Pulmonary artery endothelial cell (primary cell): Measurements from ENCODE around the gene RPS16. TPM values are rescaled to one million over a fixed set of nuclear protein-coding genes. Genes with fewer than 3 reads are reported as not detected.

Experiments used
- DNase-seq: peaks from one replicate; pipeline ENCODE4 v3.0.0-alpha.2; 2011; ENCODE audit warnings: low read depth, low spot score
- total RNA-seq: library from RNA; depleted of rRNA; stranded (reverse); fragments of >200 nt; gene quantifications from 2 replicates; pipeline ENCODE4 v1.2.3, GENCODE V29; 2014

The RPS16 gene
- total RNA-seq, 1 donor from 2014 or later, result 372 TPM

DNA sequence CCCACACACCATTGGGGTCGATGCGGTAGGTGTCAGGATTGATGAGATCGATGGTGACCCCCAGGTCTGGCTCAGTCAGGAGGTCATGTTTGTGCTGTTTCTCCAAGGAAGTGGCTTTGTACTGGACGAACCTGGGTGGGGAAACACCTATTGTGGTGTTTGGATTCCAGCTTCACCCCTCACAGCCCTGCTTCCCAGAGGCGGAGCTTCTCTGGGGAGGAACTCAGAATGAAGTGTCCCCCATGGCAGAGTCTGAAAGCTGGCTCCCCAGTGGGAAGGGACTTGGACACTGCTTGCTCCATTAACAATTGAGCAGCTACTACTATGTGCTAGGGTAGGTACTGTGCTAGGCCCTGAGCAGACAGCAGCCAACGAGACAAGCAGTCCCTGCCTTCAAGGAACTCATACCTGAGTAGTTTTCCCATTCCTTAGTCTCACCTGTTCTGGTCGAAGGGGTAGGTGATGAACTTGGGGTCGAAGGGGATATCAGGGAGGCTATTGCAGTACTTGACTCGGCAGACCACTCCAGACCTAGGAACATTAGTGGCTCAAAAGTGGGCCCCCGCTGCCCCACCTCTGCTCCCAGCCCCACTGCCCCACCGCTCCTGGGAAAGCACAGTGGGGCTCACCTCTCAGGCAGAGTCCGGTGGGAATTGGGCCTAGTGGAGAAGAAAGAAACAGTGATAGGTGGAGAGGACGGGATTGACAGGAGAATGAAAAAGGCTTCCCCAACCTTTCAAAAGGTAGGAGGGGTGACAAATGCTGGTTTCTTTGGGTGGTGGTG is 45.9 kb downstream of the RPS16 start:
- DNase-seq, result no peak

DNA sequence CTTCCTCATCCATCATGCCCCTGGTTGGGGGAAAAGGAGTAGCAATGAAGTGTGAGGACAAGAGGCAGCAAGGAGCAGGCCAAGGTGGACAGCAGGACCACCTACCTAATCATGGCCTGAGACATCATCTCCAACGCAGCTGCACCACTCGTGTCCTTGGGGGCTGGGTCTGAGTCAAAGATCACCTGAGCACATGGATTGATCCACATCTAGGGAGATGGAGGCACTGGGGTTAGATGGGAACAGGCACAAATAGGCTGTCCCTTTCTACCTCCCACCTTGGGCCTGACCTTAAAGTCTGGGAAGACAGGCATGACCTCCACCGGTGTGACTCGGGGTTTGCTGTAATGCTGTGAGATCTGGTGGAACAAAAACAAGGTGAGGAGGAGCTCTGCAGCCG is 47.1 kb downstream of the RPS16 start:
- no peak for DNase-seq

DNA sequence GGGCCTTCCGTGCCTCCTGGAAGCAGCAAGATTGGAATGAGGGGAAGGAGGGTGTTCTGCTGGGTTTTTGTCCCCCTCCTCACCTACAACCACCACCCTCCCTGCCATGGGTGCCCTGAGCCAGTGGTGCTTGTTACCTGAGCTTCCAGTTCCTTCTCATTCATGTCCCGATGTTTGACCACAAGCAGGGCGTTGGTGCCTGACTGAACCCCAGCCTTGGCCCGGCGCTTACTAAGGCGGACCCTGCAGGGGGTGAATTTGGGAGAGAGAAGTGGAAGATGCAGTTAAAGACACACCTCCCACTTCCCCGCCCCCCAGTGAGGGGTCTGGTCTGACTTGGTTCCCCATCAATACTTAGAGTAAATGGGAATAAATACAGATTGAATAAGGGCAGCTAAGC is 49.2 kb downstream of the RPS16 start:
- DNase-seq, result no peak

DNA sequence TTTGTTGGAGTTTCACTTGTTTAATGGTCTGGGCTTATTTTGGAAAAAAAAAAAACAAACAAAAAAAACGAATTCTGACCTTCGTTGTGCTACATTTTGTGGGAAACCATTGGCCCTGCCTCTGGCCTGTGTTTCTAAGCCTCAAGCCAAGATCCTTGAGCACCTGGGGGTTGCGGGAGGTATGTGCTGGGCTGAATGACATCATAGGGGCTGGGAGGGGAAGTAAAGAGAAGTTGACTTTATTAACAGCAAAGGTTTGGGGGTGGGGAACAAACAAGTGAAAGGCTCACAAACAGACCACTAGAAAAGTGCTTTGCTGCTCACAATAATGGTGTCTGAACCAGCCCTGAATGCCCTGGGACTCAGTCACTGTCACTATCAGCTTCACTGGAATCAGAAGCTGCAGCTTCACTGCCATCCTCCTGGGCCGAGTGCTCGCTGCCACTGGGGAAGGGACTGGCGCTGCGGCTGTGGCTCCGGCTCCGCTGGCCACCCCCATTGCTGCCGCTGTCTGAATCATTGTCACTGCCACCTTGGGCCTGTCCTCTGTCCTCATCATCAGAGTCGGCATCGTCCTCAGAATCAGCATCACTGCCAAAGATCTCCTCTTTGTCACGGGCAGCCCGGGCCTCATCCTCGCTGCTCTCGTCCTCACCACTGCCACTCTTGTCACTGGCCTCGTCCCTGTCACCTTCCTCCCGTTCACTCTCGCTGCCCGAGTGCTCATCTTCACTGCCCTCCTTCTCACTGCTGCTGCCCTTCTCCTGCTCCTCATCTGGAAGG is 49.9 kb downstream of the RPS16 start:
- DNase-seq, result no peak

DNA sequence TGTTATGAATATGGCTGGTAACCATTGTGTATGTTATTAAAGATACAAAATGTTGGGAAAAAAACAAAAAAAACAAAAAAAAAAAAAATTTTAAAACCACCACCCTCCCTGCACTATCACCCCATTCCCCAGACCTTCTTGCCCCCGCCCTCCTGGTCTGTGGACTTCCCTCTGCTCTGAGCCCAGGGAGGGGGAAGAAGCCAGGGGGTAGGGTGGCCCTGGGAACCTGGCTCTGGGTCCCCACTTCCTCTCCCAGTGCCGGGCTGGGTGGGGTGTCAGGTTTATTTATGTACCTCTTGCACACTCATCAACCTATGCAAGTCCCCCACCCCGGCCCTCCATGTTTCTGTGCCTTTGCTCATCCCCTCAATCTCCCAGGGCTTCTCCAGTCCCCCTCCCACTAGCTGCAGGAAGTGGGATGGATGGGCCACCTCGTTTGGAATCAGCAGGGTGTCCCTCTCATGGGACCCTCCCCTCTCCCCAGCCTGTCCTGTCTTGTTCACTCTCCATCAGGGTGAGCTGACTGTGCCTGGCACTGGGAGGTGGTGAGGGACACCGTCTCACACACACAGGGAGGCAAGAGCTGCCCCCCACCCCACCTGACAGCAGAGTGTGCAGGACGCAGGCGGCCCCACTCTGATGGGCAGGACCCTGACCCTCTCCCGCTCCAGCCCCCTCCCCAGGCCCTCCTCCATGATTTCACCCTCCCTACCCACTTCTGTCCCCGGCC is 50.7 kb downstream of the RPS16 start:
- no peak for DNase-seq

Other genes with a start within 250 kb of the RPS16 start
- gene NCCRP1, start 239.0 kb downstream of the RPS16 start, total RNA-seq, result not detected in 2 replicates
- gene SYCN, start 231.7 kb downstream of the RPS16 start, total RNA-seq, result not detected in 2 replicates
- not detected in 2 replicates for gene IFNL3, start 190.9 kb downstream of the RPS16 start, total RNA-seq
- not detected in 2 replicates for gene IFNL4, start 187.1 kb downstream of the RPS16 start, total RNA-seq
- not detected in 2 replicates for gene IFNL2, start 167.6 kb downstream of the RPS16 start, total RNA-seq
- not detected in 2 replicates for gene IFNL1, start 139.5 kb downstream of the RPS16 start, total RNA-seq
- gene LRFN1, start 115.1 kb downstream of the RPS16 start, total RNA-seq, result 0.04 and 0.07 TPM in 2 replicates
- 6.9 and 19.4 TPM in 2 replicates for gene GMFG, start 99.9 kb downstream of the RPS16 start, total RNA-seq
- gene SAMD4B, start 93.5 kb downstream of the RPS16 start, total RNA-seq, result 26.4 and 36.7 TPM in 2 replicates
- 42.3 and 55.5 TPM in 2 replicates for gene PAF1, start 44.8 kb downstream of the RPS16 start, total RNA-seq
- 14.2 and 20.1 TPM in 2 replicates for gene MED29, start 44.6 kb downstream of the RPS16 start, total RNA-seq
- 0.59 and 1.1 TPM in 2 replicates for gene ZFP36, start 29.1 kb downstream of the RPS16 start, total RNA-seq
- 10.7 and 13.2 TPM in 2 replicates for gene PLEKHG2, start 23.3 kb downstream of the RPS16 start, total RNA-seq
- gene SUPT5H, start 9.6 kb upstream of the RPS16 start, total RNA-seq, result 52.4 and 60.3 TPM in 2 replicates
- gene TIMM50, start 44.9 kb upstream of the RPS16 start, total RNA-seq, result 91.6 and 93.8 TPM in 2 replicates
- gene DLL3, start 63.0 kb upstream of the RPS16 start, total RNA-seq, result 0.25 and 0.53 TPM in 2 replicates
- not detected in 2 replicates for gene SELENOV, start 79.2 kb upstream of the RPS16 start, total RNA-seq
- 3.1 and 4.7 TPM in 2 replicates for gene EID2B, start 96.9 kb upstream of the RPS16 start, total RNA-seq
- gene EID2, start 104.2 kb upstream of the RPS16 start, total RNA-seq, result 19.2 and 19.6 TPM in 2 replicates
- not detected in 2 replicates for gene LGALS13, start 166.6 kb upstream of the RPS16 start, total RNA-seq
- gene LGALS16, start 220.0 kb upstream of the RPS16 start, total RNA-seq, result not detected in 2 replicates